Activated CD4-positive, alpha-beta T cell treated with anti-CD3 and anti-CD28 coated beads for 36 hours (primary cell): ENCODE measurements around the gene KBTBD12. TPM values are rescaled to one million over a fixed set of nuclear protein-coding genes. Genes with fewer than 3 reads are reported as not detected.
"Not testable (repeated sequence)": the region's sequence is repeated elsewhere in the genome, so short reads cannot be mapped to it uniquely, and the experiment has no call there.

Experiments
- ATAC-seq: fragments of 200-7000 bp; cut with Tn5 transposase; one replicate; pipeline ENCODE4 v1.10.0; 2021; ENCODE audit warnings: mild to moderate bottlenecking, moderate library complexity
- CTCF ChIA-PET: fragments of 350-600 bp; sonication (Branson Sonifier 250); formaldehyde crosslinking; loops from one replicate; lab custom pipeline; 2021; ENCODE audit warnings: antibody characterized with exemption; lab: Charles Lee
- POLR2A ChIA-PET: fragments of 350-600 bp; sonication (Branson Sonifier 250); formaldehyde crosslinking; loops from one replicate; lab custom pipeline; 2021; ENCODE audit warnings: antibody characterized with exemption, inconsistent platforms; lab: Charles Lee
- DNase-seq: peaks from one replicate; pipeline ENCODE4 v3.0.0-alpha.2; 2020
- H3K27ac Mint-ChIP-seq: one replicate; pipeline ENCODE4 v1.8.0; 2021; ENCODE audit warnings: mixed read lengths
- H3K27me3 Mint-ChIP-seq: one replicate; pipeline ENCODE4 v1.8.0; 2021; ENCODE audit warnings: mixed read lengths
- H3K36me3 Mint-ChIP-seq: one replicate; pipeline ENCODE4 v1.8.0; 2021; ENCODE audit warnings: low read depth, mixed read lengths
- H3K4me1 Mint-ChIP-seq: one replicate; pipeline ENCODE4 v1.8.0; 2021; ENCODE audit warnings: mixed read lengths
- H3K4me3 Mint-ChIP-seq: one replicate; pipeline ENCODE4 v1.8.0; 2021; ENCODE audit warnings: mild to moderate bottlenecking, moderate library complexity, mixed read lengths
- H3K9me3 Mint-ChIP-seq: one replicate; pipeline ENCODE4 v1.8.0; 2021; ENCODE audit warnings: low read depth, mixed read lengths
- intact Hi-C, 2 experiments: fragments of 100-400 bp; cut with DNase I in 1 of 2; cut with micrococcal nuclease in 1 of 2; formaldehyde crosslinking; loops; one replicate each; pipeline versions ENCODE4 v1.14.2 to v1.15.1; 2022 to 2024; cut with DNase I, micrococcal nuclease
- total RNA-seq, 2 experiments: library from RNA; stranded (reverse); gene quantifications; one replicate each; pipeline ENCODE4 v1.2.3, GENCODE V29; 2021

The KBTBD12 gene, protein sequence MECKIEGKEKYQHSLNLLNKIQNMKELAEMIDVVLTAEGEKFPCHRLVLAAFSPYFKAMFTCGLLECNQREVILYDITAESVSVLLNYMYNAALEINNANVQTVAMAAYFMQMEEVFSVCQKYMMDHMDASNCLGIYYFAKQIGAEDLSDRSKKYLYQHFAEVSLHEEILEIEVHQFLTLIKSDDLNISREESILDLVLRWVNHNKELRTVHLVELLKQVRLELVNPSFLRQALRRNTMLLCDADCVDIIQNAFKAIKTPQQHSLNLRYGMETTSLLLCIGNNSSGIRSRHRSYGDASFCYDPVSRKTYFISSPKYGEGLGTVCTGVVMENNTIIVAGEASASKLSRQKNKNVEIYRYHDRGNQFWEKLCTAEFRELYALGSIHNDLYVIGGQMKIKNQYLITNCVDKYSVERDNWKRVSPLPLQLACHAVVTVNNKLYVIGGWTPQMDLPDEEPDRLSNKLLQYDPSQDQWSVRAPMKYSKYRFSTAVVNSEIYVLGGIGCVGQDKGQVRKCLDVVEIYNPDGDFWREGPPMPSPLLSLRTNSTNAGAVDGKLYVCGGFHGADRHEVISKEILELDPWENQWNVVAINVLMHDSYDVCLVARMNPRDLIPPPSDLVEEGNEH
- not detected for total RNA-seq

DNA sequence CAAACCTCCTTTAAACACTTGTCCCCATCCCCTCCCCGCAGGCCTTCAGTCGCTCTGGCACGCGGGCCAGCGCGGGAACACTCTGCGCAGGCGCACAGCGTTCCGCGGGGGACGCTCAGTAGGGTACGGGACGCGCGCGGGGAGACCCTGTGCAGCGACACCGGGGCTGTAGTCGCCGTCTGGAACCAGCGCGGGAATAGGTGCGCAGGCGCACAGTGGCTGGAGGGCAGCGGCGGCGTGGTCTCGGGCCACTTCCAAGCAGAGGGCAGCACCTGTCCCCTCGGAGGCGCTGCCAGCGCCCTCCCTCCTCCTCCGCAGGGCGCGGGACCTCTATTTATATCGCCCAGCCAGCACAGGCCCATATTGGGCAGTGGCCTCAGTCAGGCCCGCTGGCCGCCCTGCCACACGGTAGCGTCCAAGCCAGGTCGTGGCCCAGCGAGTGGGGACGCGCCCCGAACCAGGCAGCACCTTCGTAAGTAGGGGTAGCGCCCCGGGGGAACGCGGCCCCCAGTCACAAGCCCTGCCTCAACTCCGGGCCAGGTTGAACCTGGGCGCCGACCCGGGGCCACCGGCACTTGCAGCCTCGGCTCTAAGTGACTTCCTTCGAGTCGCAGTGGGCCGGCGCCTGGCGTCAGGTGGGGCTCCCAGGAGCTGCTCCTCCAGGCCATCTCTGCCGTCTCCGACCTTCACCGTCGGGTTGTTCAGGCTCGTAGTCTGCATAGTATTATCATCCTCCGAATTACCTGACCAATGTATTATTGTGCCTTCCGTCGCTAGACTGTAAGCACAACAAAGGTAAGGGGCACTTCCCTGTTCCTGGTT, at the start of gene KBTBD12:
TSS of gene KBTBD12 (plus strand) at position 118 of the 822 bp plus-strand sequence. CDS start 7,830 bp downstream, outside the sequence.
- ChIA-PET POLR2A (no interaction called here), CTCF (no interaction called here)
- DNase-seq, result peak; percentile 7
- Mint-ChIP-seq H3K27me3 (peaks cover 44% of the 10 kb centered on the region), H3K27ac (no peak within 1 kb of the TSS), H3K36me3 (no peaks in the 10 kb centered on the region), H3K4me1 (peaks cover 8% of the 10 kb centered on the region), H3K4me3 (no peak within 1 kb of the TSS), H3K9me3 (peaks cover 3% of the 10 kb centered on the region)
- intact Hi-C loops, result no loop called here
- ATAC-seq, result no peak

DNA sequence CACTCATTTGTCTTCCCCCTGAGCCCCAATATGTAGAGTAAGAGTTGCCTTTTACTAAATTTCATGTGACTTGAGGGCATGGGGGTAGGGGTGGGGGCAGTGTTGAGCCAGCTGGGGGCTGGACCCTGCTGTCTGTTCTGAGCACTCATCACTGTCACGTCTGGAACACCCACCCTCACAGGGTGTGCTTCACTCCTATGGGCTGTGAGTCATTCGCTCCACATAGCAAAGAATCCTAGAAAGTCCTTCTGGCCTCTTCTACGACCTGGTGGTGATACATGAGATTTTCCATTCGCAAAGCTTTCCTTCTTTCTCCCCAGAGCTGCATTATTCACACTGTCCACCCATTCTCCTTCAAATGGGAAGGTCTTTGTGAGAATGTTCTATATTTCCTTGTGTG, 49.1 kb upstream of the KBTBD12 start:
- Mint-ChIP-seq H3K9me3 (no peaks in the 10 kb centered on the region), H3K4me1 (peaks cover 10% of the 10 kb centered on the region), H3K27me3 (peaks cover 7% of the 10 kb centered on the region), H3K27ac (no peak overlapping the region), H3K36me3 (no peaks in the 10 kb centered on the region), H3K4me3 (no peak overlapping the region)
- peak; percentile 64 for ATAC-seq
- ChIA-PET POLR2A (no interaction called here), CTCF (interaction anchor here (0.9 kb wide), 1 partner anchor 214 kb away, joined by 3 read pairs; no protein-coding TSS in a partner anchor)
- intact Hi-C loops, result no loop called here
- DNase-seq, result peak; percentile 21

DNA sequence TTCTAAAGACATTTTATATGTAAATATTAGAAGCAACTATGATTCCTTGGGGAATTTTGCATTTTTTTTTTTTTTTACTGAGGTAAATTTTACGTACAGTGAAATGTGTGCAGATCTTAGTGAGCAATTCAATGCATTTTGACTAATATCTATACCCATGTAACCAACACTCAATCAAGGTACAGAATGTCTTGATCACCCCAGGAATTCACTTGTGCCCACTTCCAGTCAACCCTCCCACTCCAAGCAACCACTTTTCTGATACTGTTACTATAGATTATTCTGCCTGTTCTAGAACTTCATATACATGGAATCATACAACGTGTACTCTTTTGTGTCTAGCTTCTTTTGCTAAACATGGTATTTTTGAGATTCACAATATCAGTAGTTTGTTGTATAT, 47.6 kb upstream of the KBTBD12 start:
- POLR2A ChIA-PET, result no interaction called here
- peaks cover 7% of the 10 kb centered on the region for H3K27me3 Mint-ChIP-seq
- CTCF ChIA-PET, result no interaction called here
- H3K36me3 Mint-ChIP-seq, result no peaks in the 10 kb centered on the region
- no peak overlapping the region for H3K4me3 Mint-ChIP-seq
- DNase-seq, result no peak
- intact Hi-C loops, result no loop called here
- H3K27ac Mint-ChIP-seq, result no peak overlapping the region
- H3K4me1 Mint-ChIP-seq, result peaks cover 10% of the 10 kb centered on the region
- peak; percentile 9 for ATAC-seq
- no peaks in the 10 kb centered on the region for H3K9me3 Mint-ChIP-seq

- Mint-ChIP-seq H3K4me1 (peaks cover 10% of the 10 kb centered on the region), H3K36me3 (no peaks in the 10 kb centered on the region), H3K27ac (no peak overlapping the region), H3K27me3 (peaks cover 7% of the 10 kb centered on the region), H3K9me3 (no peaks in the 10 kb centered on the region), H3K4me3 (no peak overlapping the region)
- ATAC-seq (no peak), DNase-seq (no peak)
- CTCF ChIA-PET, result interaction anchor here (0.7 kb wide), 1 partner anchor 71 kb away, joined by 3 read pairs; no protein-coding TSS in a partner anchor
- POLR2A ChIA-PET, result no interaction called here
- intact Hi-C loops, result no loop called here
Observed at GRCh38 chr3:127867986-127868385, 47.0 kb upstream of the KBTBD12 start.

GRCh38 chr3:127870156-127870555, 44.9 kb upstream of the KBTBD12 start:
- H3K27me3 Mint-ChIP-seq, result peaks cover 7% of the 10 kb centered on the region
- peaks cover 10% of the 10 kb centered on the region for H3K4me1 Mint-ChIP-seq
- DNase-seq, result no peak
- no peak overlapping the region for H3K27ac Mint-ChIP-seq
- no peak overlapping the region for H3K4me3 Mint-ChIP-seq
- no peaks in the 10 kb centered on the region for H3K9me3 Mint-ChIP-seq
- no peaks in the 10 kb centered on the region for H3K36me3 Mint-ChIP-seq
- intact Hi-C loops, result no loop called here
- ChIA-PET CTCF (no interaction called here), POLR2A (no interaction called here)
- ATAC-seq, result no peak

DNA sequence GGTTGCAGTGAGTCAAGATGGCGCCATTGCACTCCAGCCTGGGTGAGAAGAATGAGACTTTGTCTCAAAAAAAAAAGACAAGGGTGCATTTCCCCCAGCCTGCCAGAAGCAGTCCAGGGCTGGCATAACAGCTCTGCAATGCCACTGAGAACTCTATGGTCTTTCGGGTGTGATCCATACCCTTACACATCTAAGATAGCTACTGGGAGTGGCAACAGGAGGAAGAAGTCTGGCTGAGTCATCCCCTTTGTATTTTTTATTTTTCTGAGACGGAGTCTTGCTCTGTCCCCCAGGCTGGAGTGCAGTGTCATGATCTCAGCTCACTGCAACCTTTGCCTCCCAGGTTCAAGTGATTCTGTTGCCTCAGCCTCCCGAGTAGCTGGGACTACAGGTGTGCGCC, 40.9 kb upstream of the KBTBD12 start:
- intact Hi-C loops, H3K9me3 Mint-ChIP-seq, DNase-seq, CTCF ChIA-PET, H3K4me1 Mint-ChIP-seq, H3K36me3 Mint-ChIP-seq, H3K4me3 Mint-ChIP-seq, POLR2A ChIA-PET, H3K27me3 Mint-ChIP-seq, H3K27ac Mint-ChIP-seq, ATAC-seq: not testable (repeated sequence)

DNA sequence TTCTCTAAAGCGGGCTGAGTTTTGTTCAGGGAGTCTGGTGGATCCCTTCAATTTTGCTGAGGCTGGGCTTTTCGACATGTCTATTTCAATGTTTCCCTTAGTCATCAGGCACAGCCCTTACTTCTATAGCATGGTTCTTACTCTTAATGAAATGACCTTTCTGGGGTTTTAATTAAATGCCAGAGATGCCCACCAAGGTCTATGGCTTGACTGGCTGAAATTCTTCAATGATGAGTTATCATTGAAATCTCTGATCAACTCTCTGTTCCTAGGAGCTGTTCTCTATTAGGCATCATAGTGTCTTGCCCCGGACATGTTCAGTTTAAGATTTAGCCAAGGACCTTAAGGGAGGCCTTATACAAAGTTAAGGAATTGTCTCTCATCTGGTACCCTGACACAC, 33.4 kb upstream of the KBTBD12 start:
- Mint-ChIP-seq H3K4me1 (no peaks in the 10 kb centered on the region), H3K36me3 (no peaks in the 10 kb centered on the region), H3K27me3 (peaks cover 11% of the 10 kb centered on the region), H3K27ac (no peak overlapping the region), H3K9me3 (no peaks in the 10 kb centered on the region), H3K4me3 (no peak overlapping the region)
- no peak for ATAC-seq
- CTCF ChIA-PET, result no interaction called here
- no peak for DNase-seq
- POLR2A ChIA-PET, result no interaction called here
- intact Hi-C loops, result no loop called here

DNA sequence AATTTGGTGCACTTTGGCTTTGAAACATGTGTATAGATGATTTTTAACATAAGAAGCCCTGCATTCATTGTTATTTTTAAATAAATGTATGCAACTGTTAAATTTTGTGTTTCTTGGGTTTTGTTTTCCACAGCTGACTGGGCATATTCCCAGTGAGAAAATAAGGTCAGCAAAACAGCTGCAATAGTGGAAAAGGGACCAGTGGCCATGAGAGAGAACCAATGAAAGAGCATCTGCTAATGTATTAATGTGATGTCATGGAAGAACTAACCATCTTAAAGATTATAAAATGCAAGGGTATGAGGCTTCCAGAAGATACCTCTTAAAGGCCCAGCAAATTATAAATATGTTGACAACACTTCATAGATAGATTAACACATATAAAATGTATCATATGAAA, 31.0 kb upstream of the KBTBD12 start:
- H3K4me1 Mint-ChIP-seq, result no peaks in the 10 kb centered on the region
- H3K4me3 Mint-ChIP-seq, result no peak overlapping the region
- peaks cover 13% of the 10 kb centered on the region for H3K27me3 Mint-ChIP-seq
- H3K36me3 Mint-ChIP-seq, result no peaks in the 10 kb centered on the region
- H3K27ac Mint-ChIP-seq, result no peak overlapping the region
- ATAC-seq, result no peak
- no peak for DNase-seq
- ChIA-PET CTCF (interaction anchor here (0.7 kb wide), 2 partner anchors 64 to 762 kb away, joined by 3 read pairs; no protein-coding TSS in a partner anchor), POLR2A (no interaction called here)
- no peaks in the 10 kb centered on the region for H3K9me3 Mint-ChIP-seq
- intact Hi-C loops, result no loop called here

GRCh38 chr3:127886231-127886955, 28.6 kb upstream of the KBTBD12 start:
- Mint-ChIP-seq H3K9me3 (peaks cover 12% of the 10 kb centered on the region), H3K27me3 (peaks cover 11% of the 10 kb centered on the region), H3K4me3 (no peak overlapping the region), H3K36me3 (peaks cover 3% of the 10 kb centered on the region), H3K4me1 (peaks cover 8% of the 10 kb centered on the region), H3K27ac (no peak overlapping the region)
- ATAC-seq (no peak), DNase-seq (no peak)
- intact Hi-C loops, result no loop called here
- POLR2A ChIA-PET, result no interaction called here
- CTCF ChIA-PET, result interaction anchor here (0.7 kb wide), 1 partner anchor 24 kb away, joined by 4 read pairs; no protein-coding TSS in a partner anchor

DNA sequence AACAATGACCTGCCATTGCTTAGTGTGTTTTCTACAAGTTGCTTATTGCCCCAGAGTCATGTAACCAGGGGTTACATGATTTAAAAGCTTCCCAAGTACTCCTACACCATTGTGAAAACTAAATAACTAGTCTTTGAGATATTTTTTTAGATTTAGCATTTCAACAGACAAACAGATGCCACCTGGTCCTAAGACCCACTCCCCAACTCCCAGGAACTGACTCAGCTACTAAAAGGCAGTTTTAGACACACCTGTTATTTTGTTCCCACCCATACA, 28.1 kb upstream of the KBTBD12 start:
- Mint-ChIP-seq H3K4me1 (peaks cover 8% of the 10 kb centered on the region), H3K27ac (no peak overlapping the region), H3K27me3 (peaks cover 10% of the 10 kb centered on the region), H3K9me3 (peaks cover 13% of the 10 kb centered on the region), H3K4me3 (no peak overlapping the region), H3K36me3 (peaks cover 3% of the 10 kb centered on the region)
- intact Hi-C loops, result no loop called here
- no peak for ATAC-seq
- POLR2A ChIA-PET, result no interaction called here
- CTCF ChIA-PET, result no interaction called here
- no peak for DNase-seq

DNA sequence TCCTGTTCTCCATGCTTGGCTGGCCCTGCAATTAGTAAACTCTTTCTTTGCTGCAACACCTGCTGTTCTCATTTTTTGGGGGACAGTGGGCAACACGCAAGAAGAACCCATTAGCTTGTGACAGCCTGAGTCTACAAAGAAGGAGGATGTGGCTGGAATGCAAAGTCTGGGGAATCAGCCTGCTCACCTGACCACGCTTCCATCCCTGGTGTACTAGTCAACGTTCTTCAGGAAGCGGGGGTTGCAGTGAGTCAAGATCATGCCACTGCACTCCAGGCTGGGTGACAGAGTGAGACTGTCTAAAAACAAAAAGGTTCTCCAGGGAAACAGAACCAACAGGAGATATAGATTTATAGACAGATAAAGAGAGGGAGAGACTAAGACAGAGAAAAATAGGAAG, 27.7 kb upstream of the KBTBD12 start:
- no peak overlapping the region for H3K4me3 Mint-ChIP-seq
- ATAC-seq (no peak), DNase-seq (no peak)
- H3K36me3 Mint-ChIP-seq, result peaks cover 6% of the 10 kb centered on the region
- peaks cover 18% of the 10 kb centered on the region for H3K9me3 Mint-ChIP-seq
- H3K4me1 Mint-ChIP-seq, result peaks cover 8% of the 10 kb centered on the region
- intact Hi-C loops, result no loop called here
- POLR2A ChIA-PET, result no interaction called here
- CTCF ChIA-PET, result no interaction called here
- H3K27me3 Mint-ChIP-seq, result peaks cover 12% of the 10 kb centered on the region
- H3K27ac Mint-ChIP-seq, result no peak overlapping the region
